HEK293 (cell line): Measurements from ENCODE around the gene EMB.
"Not testable (repeated sequence)": the region's sequence is repeated elsewhere in the genome, so short reads cannot be mapped to it uniquely, and the experiment has no call there.

ENCODE experiments used
- CTCF ChIA-PET: fragments of 350-600 bp; formaldehyde crosslinking; extraction: SDS; loops from one replicate; lab custom pipeline; 2021; ENCODE audit warnings: antibody characterized with exemption; lab: Yijun Ruan, JAX
- POLR2A ChIA-PET: fragments of 300-600 bp; formaldehyde crosslinking; extraction: SDS; loops from one replicate; lab custom pipeline; 2020; ENCODE audit warnings: antibody characterized with exemption, inconsistent platforms; lab: Yijun Ruan, JAX
- H3K27ac ChIP-seq: fragments of 200-500 bp; sonication (Bioruptor generic); 2 replicates; pipeline ENCODE4 v1.5.1; 2014; ENCODE audit warnings: low read depth, low read length, control low read depth, inconsistent platforms; ENCODE audit errors: extremely low read depth
- H3K36me3 ChIP-seq, 2 experiments: fragments of 200-500 bp in 1 of 2; sonication (Bioruptor generic) in 1 of 2; 1 replicate in 1 of 2; 2 replicates in 1 of 2; pipeline ENCODE4 v1.5.1; 2014 to 2017; ENCODE audit warnings: inconsistent platforms in 2 of 2, low read length in 2 of 2; ENCODE audit not compliant: control insufficient read depth in 2 of 2, insufficient read depth in 1 of 2
- H3K4me1 ChIP-seq: fragments of 200-500 bp; sonication (Bioruptor generic); 2 replicates; pipeline ENCODE4 v1.5.1; 2014; ENCODE audit warnings: mild to moderate bottlenecking, low read length, inconsistent platforms; ENCODE audit not compliant: control insufficient read depth, insufficient read depth
- H3K4me3 ChIP-seq: 2 replicates; pipeline ENCODE4 v1.5.1; 2011; ENCODE audit warnings: low read depth, mild to moderate bottlenecking, control low read depth, low read length, moderate library complexity
- H3K9me3 ChIP-seq: fragments of 200-500 bp; sonication (Bioruptor generic); 2 replicates; pipeline ENCODE4 v1.5.1; 2014; ENCODE audit warnings: low read depth, low read length, inconsistent platforms; ENCODE audit not compliant: control insufficient read depth, insufficient read depth
- OSR2 ChIP-seq: fragments of 450-650 bp; formaldehyde crosslinking; IDR thresholded peaks from 2 replicates; pipeline ENCODE4 v1.5.1; 2016; ENCODE audit warnings: missing biosample characterization, missing genetic modification characterization
- SCRT2 ChIP-seq: fragments of 450-650 bp; formaldehyde crosslinking; IDR thresholded peaks from 2 replicates; pipeline ENCODE4 v1.5.1; 2016; ENCODE audit warnings: missing biosample characterization, missing genetic modification characterization
- SP3 ChIP-seq: fragments of 450-650 bp; formaldehyde crosslinking; IDR thresholded peaks from 2 replicates; pipeline ENCODE4 v1.5.1; 2016; ENCODE audit warnings: missing biosample characterization, missing genetic modification characterization
- ZNF146 ChIP-seq: fragments of 450-650 bp; formaldehyde crosslinking; IDR thresholded peaks from 2 replicates; pipeline ENCODE4 v1.5.1; 2016; ENCODE audit warnings: missing biosample characterization, missing genetic modification characterization
- ZNF184 ChIP-seq: fragments of 450-650 bp; IDR thresholded peaks from 2 replicates; pipeline ENCODE4 v1.5.1; 2018; ENCODE audit warnings: missing biosample characterization, mild to moderate bottlenecking, missing genetic modification characterization
- ZNF202 ChIP-seq: fragments of 450-650 bp; formaldehyde crosslinking; IDR thresholded peaks from 2 replicates; pipeline ENCODE4 v1.5.1; 2016; ENCODE audit warnings: missing biosample characterization, missing genetic modification characterization, borderline replicate concordance
- ZNF341 ChIP-seq: fragments of 450-650 bp; formaldehyde crosslinking; IDR thresholded peaks from 2 replicates; pipeline ENCODE4; 2016; ENCODE audit warnings: low read depth, missing biosample characterization, missing genetic modification characterization
- ZNF580 ChIP-seq: fragments of 450-650 bp; formaldehyde crosslinking; IDR thresholded peaks from 2 replicates; pipeline ENCODE4 v1.5.1; 2016; ENCODE audit warnings: missing biosample characterization, missing genetic modification characterization
- ZNF585B ChIP-seq: fragments of 450-650 bp; formaldehyde crosslinking; IDR thresholded peaks from 2 replicates; pipeline ENCODE4 v1.5.1; 2016; ENCODE audit warnings: missing biosample characterization, missing genetic modification characterization
- ZNF707 ChIP-seq: fragments of 450-650 bp; formaldehyde crosslinking; IDR thresholded peaks from 2 replicates; pipeline ENCODE4 v1.5.1; 2016; ENCODE audit warnings: missing biosample characterization, missing genetic modification characterization
- TF ChIP-seq, protein P1 (sequence below): fragments of 450-650 bp; formaldehyde crosslinking; IDR thresholded peaks from 2 replicates; pipeline ENCODE4 v1.5.1; 2016; ENCODE audit warnings: missing biosample characterization, missing genetic modification characterization

The EMB gene

GRCh38 chr5:50421184-50421950 lies 19.7 kb downstream of the EMB start:
- H3K4me3 ChIP-seq, CTCF ChIA-PET, POLR2A ChIA-PET, H3K36me3 ChIP-seq, H3K27ac ChIP-seq, H3K9me3 ChIP-seq, H3K4me1 ChIP-seq: not testable (repeated sequence)
- TF ChIP-seq ZNF146 (tag by site-specific recombination) (peak; percentile 83), ZNF202 (0 out of 2 replicates have a peak, but pooled peaks have one; percentile 50), ZNF184 (tag by site-specific recombination) (peak; percentile 93), SCRT2 (tag by site-specific recombination) (0 out of 2 replicates have a peak, but pooled peaks have one; percentile 26)

DNA sequence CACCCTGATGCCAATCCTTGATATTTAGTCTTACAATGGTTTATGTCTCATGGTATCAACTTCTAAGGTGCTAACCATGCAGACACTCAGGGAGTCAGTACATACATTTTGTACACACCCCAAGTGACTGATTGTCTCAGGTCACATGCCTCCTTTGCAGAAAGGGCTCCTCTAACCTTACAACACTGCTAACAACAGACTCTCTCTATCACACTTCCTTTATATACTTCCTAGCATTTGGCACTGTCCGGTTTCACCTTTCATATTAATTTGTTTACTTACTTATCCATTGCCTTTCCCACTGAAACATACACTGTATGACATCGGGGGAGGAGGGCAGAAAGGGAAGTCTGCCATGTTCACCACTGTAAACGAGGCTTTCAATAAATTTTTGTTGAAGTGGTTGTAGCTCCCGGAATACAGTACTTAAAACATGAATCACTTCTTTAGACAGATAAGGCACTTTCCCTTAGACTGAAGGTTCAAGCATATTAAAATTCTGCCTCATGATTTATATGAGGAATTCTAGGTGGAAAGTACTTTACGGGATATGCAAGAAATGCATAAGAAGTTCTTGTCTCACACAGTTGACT lies 20.6 kb downstream of the EMB start:
- TF ChIP-seq ZNF341 (tag by site-specific recombination): no peak
- no peak for TF ChIP-seq SP3 (tag by site-specific recombination)
- no peak for TF ChIP-seq OSR2 (tag by site-specific recombination)
- no peak for TF ChIP-seq ZNF707 (tag by site-specific recombination)
- TF ChIP-seq ZNF585B: no peak
- CTCF ChIA-PET: no interaction called here

GRCh38 chr5:50419656-50420055 lies 21.4 kb downstream of the EMB start:
- CTCF ChIA-PET, H3K27ac ChIP-seq, POLR2A ChIA-PET: not testable (repeated sequence)

More for the DNA sequence above, 20.6 kb downstream of the EMB start:
- Histone ChIP-seq H3K4me1 (no peaks in the 10 kb centered on the region), H3K27ac (no peak overlapping the region), H3K4me3 (no peak overlapping the region), H3K9me3 (no peaks in the 10 kb centered on the region), H3K36me3 (no peaks in the 10 kb centered on the region; a peak in 1 of 3 replicates)
- POLR2A ChIA-PET: no interaction called here

DNA sequence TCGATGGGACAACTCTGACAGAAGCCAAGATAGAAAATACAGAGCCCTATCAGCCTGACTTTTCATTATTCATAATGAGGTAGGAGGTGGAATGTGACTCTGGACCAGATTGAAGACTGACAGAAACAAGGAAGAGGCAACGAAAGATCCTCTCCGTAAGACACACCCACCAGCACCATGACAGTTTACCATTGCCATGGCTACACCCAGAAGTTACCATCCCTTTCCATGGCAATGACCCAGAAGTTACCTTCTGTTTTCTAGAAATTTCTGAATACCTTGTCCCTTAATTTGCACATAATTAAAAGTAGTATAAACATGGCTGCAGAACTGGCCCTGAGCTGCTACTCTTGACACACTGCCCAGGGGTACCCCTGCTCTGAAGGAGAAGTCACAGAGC lies 24.5 kb downstream of the EMB start:
- H3K27ac ChIP-seq, H3K4me1 ChIP-seq, CTCF ChIA-PET, POLR2A ChIA-PET, H3K36me3 ChIP-seq, H3K4me3 ChIP-seq, H3K9me3 ChIP-seq: not testable (repeated sequence)

More at GRCh38 chr5:50419656-50420055, 21.4 kb downstream of the EMB start:
- H3K4me3 ChIP-seq, H3K9me3 ChIP-seq, H3K4me1 ChIP-seq, H3K36me3 ChIP-seq: not testable (repeated sequence)
- TF ChIP-seq ZNF580 (tag by site-specific recombination): peak; percentile 62; the same call in 1 of the 2 replicates
- peak; percentile 98 for TF ChIP-seq ZNF146 (tag by site-specific recombination)
- TF ChIP-seq ZNF202: 0 out of 2 replicates have a peak, but pooled peaks have one; percentile 43
- TF ChIP-seq, protein P1, sequence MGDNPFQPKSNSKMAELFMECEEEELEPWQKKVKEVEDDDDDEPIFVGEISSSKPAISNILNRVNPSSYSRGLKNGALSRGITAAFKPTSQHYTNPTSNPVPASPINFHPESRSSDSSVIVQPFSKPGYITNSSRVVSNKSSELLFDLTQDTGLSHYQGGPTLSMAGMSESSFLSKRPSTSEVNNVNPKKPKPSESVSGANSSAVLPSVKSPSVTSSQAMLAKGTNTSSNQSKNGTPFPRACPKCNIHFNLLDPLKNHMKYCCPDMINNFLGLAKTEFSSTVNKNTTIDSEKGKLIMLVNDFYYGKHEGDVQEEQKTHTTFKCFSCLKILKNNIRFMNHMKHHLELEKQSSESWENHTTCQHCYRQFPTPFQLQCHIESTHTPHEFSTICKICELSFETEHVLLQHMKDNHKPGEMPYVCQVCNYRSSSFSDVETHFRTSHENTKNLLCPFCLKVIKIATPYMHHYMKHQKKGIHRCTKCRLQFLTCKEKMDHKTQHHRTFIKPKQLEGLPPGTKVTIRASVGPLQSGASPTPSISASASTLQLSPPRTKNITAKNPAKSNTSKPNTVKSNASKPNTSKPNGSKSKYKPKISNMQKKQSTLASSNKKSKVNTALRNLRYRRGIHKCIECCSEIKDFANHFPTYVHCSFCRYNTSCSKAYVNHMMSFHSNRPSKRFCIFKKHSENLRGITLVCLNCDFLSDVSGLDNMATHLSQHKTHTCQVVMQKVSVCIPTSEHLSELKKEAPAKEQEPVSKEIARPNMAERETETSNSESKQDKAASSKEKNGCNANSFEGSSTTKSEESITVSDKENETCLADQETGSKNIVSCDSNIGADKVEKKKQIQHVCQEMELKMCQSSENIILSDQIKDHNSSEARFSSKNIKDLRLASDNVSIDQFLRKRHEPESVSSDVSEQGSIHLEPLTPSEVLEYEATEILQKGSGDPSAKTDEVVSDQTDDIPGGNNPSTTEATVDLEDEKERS: 0 out of 2 replicates have a peak, but pooled peaks have one; percentile 27
